GM18868 (cell line): Measurements from ENCODE around the gene MOB1B.
A peak's percentile ranks its signal among the peaks of the same experiment; 100 is the strongest.
"Not testable (repeated sequence)": the region's sequence is repeated elsewhere in the genome, so short reads cannot be mapped to it uniquely, and the experiment has no call there.

Experiments
- ATAC-seq: cut with Tn5 transposase; IDR thresholded peaks from one replicate; pipeline ENCODE4 v1.9.1; 2021; ENCODE audit warnings: mild to moderate bottlenecking, moderate library complexity; ENCODE audit not compliant: unreplicated experiment

MOB1B gene

GRCh38 chr4:70901984-70902576, at the start of gene MOB1B:
MOB1B (plus strand) TSS chr4:70902369; CDS start chr4:70902537, 168 bp downstream.
- peak; percentile 93 for ATAC-seq

GRCh38 chr4:70855464-70855863, 46.7 kb upstream of the MOB1B start:
- no peak for ATAC-seq

GRCh38 chr4:70858454-70858853, 43.7 kb upstream of the MOB1B start:
- ATAC-seq: no peak

DNA sequence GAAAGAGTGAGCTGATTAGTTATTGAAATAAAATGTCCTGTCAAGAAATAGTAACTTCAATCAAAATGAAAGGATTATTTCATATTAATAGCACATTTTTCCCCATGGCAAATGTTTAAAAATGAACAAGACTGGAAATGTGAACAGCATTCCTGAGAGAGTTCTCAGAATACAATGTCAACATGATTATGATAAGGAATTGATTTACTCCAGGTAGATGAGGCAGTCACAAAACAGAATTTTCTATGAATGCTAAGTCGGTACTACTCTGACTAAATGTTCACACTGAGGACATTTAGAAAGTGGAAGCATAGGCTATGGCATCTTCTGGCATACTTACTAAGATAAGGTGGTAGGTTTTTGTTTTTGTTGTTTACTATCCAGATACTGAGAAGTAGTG, 43.1 kb upstream of the MOB1B start:
- ATAC-seq: no peak

- ATAC-seq: peak; percentile 86
Measured at GRCh38 chr4:70863099-70863790, 38.9 kb upstream of the MOB1B start.

- no peak for ATAC-seq
Measured at GRCh38 chr4:70868778-70869177, 33.4 kb upstream of the MOB1B start.

DNA sequence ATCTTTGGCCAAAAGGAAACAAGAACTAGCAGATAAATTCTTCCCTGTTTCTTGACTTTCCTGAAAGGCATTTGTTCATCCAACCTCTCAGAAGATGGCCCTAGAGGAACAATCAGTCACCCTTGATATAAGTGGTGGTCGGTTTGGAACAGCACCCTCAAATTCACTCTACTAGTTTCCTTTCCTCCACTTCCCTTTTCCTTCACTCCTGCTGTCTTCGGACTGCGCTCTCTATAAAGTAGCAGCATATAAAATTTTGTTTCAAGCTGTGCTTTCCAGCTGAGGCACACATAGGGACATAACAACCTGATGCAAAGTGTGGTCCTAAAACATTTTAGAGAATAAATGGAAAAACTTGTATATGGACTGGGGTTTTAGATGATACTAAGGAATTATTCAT, 29.0 kb upstream of the MOB1B start:
- no peak for ATAC-seq

- peak; percentile 81 for ATAC-seq
Measured at GRCh38 chr4:70874268-70875156, 27.7 kb upstream of the MOB1B start.

GRCh38 chr4:70877556-70877955, 24.6 kb upstream of the MOB1B start:
- ATAC-seq: no peak

- no peak for ATAC-seq
Measured at GRCh38 chr4:70880739-70881138, 21.4 kb upstream of the MOB1B start.

- ATAC-seq: peak; percentile 72
Measured at GRCh38 chr4:70885174-70885573, 17.0 kb upstream of the MOB1B start.

- ATAC-seq: no peak
Measured at GRCh38 chr4:70892086-70892769, 9.9 kb upstream of the MOB1B start.

DNA sequence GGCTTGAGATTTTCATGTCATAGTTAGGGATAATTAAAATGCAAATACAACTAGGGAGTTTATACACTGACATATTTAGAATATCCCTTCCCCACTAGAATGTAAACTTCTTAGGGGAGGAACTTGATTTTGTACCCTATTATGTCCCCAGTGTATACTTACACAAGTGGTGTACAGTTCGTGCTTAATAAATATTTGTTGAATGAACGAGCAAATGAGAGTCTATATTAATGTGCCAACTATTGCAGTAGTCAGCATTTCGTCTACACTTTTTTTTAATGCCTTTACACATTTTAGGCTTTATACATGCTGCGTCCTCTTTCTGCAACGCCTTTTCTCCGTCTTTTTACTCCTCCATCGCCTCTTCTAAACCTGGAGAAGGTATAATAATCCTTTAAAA, 8.4 kb upstream of the MOB1B start:
- ATAC-seq: no peak

DNA sequence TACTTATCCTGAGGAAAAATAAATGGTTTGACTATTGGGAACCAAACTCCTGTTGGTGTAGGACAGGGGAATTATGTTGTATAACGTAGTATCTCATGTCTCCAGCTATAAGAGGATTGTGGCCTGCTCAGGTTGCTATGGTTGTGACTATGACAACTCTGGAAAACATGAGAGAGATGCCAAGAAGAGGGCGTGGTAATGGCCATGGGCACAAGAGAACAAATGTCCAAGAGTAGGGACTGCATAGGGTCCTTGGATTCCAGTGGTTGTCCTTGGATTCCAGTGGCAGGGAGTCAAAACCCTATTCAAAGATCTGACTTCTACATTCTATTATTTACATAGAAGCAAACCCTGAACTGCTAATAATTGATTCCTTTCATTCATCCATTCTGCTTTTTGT, 6.8 kb upstream of the MOB1B start:
- no peak for ATAC-seq

- ATAC-seq: peak; percentile 71
Measured at GRCh38 chr4:70895811-70896491, 6.2 kb upstream of the MOB1B start.

DNA sequence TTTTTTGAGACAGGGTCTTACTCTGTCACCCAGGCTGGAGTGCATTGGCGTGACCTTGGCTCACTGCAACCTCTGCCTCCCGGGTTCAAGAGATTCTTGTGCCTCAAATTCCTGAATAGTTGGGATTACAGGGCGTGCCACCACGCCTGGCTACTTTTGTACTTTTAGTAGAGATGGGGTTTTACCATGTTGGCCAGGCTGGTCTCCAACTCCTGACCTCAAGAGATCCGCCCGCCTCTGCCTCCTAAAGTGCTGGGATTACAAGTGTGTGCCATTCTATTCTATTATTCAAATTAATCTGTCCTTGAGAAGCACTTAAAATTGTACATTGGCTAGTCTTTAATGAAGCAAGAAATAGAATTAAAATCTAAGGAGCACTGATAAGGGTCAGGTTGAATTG, 3.6 kb upstream of the MOB1B start:
- ATAC-seq: not testable (repeated sequence)

DNA sequence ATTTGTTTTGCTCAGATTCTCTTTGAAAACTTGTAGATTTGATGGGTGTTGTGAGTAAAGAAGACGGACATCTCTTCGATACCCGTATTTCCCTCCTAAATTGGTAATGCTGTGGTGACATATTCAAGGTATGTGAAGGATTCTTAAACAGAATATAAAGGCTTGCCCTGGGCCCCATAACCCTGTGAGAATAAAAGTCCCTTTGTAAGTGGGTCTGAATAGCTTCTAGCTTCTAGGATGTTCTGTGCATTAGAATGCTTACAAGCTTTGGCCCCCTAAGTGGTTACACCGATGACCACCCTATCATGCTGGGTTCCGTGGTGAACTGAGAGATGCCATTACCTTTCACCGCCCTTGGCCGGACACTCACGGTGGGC, 574 bp upstream of the MOB1B start:
- ATAC-seq: no peak

- ATAC-seq: peak; percentile 37
Measured at GRCh38 chr4:70902577-70903290, 565 bp downstream of the MOB1B start.

DNA sequence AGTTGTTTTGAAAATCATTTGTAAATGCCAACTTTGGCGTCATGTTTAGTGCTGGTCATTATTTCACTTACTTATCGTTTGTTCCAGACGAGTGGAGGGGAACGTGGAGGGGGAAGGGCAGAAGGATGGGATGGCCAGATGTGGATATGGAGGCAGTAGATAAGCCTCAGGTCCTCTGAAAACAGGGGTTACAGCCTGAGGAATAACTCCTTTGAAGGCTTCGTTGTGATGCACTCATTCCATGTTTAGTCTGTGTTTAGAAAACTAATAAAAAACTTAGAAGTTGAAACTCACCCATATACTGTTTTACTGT, 1.1 kb downstream of the MOB1B start:
- no peak for ATAC-seq

DNA sequence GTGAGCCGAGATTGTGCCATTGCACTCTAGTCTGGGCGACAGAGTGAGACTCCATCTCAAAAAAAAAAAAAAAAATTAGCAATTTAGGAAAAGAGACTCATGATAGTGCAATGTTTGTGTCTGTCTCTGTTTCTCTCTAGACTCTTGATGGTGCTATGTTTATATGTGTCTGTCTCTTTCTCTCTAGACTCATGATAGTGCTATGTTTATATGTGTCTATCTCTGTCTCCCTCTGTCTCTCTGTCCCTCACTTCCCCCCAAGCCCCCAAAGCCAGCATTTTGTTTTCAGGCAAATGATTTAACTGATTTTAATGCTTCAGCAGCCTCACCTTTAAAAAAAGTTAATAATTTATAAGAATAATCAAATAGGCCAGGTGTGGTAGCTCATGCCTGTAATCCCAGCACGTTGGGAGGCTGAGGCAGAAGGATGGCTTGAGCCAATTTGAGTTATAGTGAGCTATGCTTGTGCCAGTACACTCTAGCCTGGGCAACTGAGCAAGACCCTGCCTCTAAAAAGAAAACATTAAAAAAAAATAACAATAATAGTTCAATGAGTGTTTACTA, 6.9 kb downstream of the MOB1B start:
- ATAC-seq: no peak
